GM21381 (cell line): Measurements from ENCODE around the gene AGBL2.
A peak's percentile ranks its signal among the peaks of the same experiment; 100 is the strongest.
"Not testable (repeated sequence)": the region's sequence is repeated elsewhere in the genome, so short reads cannot be mapped to it uniquely, and the experiment has no call there.

Experiments
- ATAC-seq: cut with Tn5 transposase; IDR thresholded peaks from one replicate; pipeline ENCODE4 v1.9.1; 2021; ENCODE audit warnings: mild to moderate bottlenecking, moderate library complexity; ENCODE audit not compliant: unreplicated experiment

The AGBL2 gene

GRCh38 chr11:47689480-47689879 is 25.7 kb downstream of the AGBL2 start:
- ATAC-seq, result no peak

GRCh38 chr11:47688991-47689390 is 26.2 kb downstream of the AGBL2 start:
- no peak for ATAC-seq

GRCh38 chr11:47688111-47688510 is 27.1 kb downstream of the AGBL2 start:
- no peak for ATAC-seq

- not testable (repeated sequence) for ATAC-seq
Measured at GRCh38 chr11:47686704-47687103, 28.5 kb downstream of the AGBL2 start.

GRCh38 chr11:47686151-47686550 is 29.0 kb downstream of the AGBL2 start:
- no peak for ATAC-seq

GRCh38 chr11:47675851-47676250 is 39.3 kb downstream of the AGBL2 start:
- no peak for ATAC-seq

- ATAC-seq, result no peak
Measured at GRCh38 chr11:47672283-47672730, 42.9 kb downstream of the AGBL2 start.

- no peak for ATAC-seq
Measured at GRCh38 chr11:47669856-47670255, 45.3 kb downstream of the AGBL2 start.

- ATAC-seq, result no peak
Measured at GRCh38 chr11:47668665-47669064, 46.5 kb downstream of the AGBL2 start.

- no peak for ATAC-seq
Measured at GRCh38 chr11:47667555-47667954, 47.6 kb downstream of the AGBL2 start.

- ATAC-seq, result no peak
Measured at GRCh38 chr11:47667135-47667534, 48.0 kb downstream of the AGBL2 start.

- not testable (repeated sequence) for ATAC-seq
Measured at GRCh38 chr11:47664936-47665335, 50.2 kb downstream of the AGBL2 start.

GRCh38 chr11:47661245-47661644 is 53.9 kb downstream of the AGBL2 start:
- ATAC-seq, result no peak

GRCh38 chr11:47659276-47659675 is 55.9 kb downstream of the AGBL2 start:
- ATAC-seq, result no peak

- no peak for ATAC-seq
Measured at GRCh38 chr11:47656260-47656885, 58.8 kb downstream of the AGBL2 start.

GRCh38 chr11:47651818-47652469 is 63.2 kb downstream of the AGBL2 start:
- no peak for ATAC-seq

- no peak for ATAC-seq
Measured at GRCh38 chr11:47649276-47649675, 65.9 kb downstream of the AGBL2 start.

- ATAC-seq, result no peak
Measured at GRCh38 chr11:47646019-47646418, 69.2 kb downstream of the AGBL2 start.

- no peak for ATAC-seq
Measured at GRCh38 chr11:47645500-47645899, 69.7 kb downstream of the AGBL2 start.

GRCh38 chr11:47642099-47642855 is 72.9 kb downstream of the AGBL2 start, which contains the start of gene MTCH2:
Gene MTCH2 (minus strand): TSS chr11:47642559. CDS start chr11:47642465, 94 bp downstream.
- peak; percentile 90 for ATAC-seq

GRCh38 chr11:47641600-47642098 is 73.5 kb downstream of the AGBL2 start:
- ATAC-seq, result no peak

GRCh38 chr11:47640506-47640905 is 74.7 kb downstream of the AGBL2 start:
- ATAC-seq, result not testable (repeated sequence)
